ENCODE measurements around the gene SCRN1. TPM values are rescaled to one million over a fixed set of nuclear protein-coding genes. Genes with fewer than 3 reads are reported as not detected.
"Not testable (repeated sequence)": the region's sequence is repeated elsewhere in the genome, so short reads cannot be mapped to it uniquely, and the experiment has no call there.

Gene SCRN1
- total RNA-seq, 1 donor from 2014 or later = 95.5 TPM

DNA sequence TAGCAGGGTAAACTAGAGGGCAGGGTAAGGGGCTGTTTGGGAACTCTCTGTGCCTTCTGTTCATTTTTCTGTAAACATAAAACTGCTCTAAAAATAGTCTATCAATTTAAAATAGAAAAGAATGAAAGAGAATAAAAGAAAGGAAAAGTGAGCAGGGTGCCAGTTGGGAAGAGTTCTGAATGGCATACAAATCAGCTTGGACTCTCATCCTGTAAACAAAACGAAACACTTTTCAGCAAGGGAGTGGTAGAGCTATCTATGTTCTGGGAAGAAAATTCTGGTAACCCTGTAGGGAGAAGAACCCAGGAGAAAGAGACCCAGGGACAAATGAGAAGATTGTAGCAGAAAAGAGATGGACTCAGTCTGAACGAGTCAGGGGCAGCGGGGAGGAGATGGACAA is 24.6 kb downstream of the SCRN1 start:
- DNase-seq = no peak

DNA sequence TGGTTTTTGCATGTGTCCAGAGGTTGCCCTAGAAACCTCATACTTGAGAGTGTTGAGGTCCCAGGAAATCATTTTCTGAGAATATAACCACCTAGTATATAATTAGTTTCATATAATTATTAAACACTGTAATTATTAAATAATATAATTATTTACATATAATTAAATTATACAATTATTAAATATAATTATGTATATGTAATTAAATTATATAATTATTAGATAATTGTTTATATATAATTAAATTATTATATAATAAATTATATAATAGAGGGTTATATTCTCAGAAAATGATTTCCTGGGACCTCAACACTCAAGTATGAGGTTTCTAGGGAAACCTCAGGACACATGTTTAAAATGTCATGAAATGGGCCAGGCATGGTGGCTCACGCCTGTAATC is 27.6 kb downstream of the SCRN1 start:
- DNase-seq = no peak

DNA sequence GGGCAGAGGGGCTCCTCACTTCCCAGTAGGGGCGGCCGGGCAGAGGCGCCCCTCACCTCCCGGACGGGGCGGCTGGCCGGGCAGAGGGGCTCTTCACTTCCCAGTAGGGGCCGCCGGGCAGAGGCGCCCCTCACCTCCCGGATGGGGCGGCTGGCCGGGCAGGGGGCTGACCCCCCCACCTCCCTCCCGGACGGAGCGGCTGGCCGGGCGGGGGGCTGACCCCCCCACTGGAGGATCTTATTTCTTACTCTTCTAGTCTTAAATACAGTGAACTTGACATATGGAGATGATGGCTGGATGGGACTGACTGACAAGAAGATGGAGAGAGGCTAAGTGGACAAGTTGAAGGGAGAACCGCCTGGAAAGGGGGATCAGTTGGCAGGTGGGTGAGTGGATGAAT is 28.0 kb downstream of the SCRN1 start:
- not testable (repeated sequence) for DNase-seq

DNA sequence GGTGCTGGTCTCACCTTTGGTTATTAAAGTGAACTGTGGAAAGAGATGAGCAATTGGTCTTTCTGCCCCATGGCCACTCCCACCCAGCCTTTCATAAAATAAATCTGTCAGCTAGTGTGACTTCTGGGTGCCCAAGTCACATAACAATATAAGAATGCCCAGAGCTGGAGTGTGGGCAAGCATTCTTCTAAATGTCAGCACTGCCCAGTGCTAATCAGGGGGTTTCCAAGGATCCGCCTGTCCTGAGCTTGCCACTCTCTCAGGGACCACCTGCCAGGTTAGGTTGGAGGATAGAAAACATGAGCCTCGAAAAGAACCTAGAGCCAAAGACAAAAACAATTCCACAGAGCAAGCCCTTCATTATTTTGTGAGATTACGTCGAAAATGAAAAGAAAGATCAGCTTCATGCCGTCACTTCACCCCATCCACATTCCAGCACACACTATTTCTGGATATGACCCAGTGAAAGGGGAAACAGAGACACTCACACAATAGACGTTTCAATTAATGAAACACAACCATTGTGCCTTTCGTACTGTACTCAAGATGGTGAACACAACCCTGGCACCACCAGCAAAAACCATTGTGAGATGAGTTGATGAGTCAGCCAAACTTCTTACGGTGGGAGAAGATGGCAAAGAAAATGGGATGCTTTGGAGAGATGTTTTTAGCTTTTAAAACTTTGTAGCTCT is 30.8 kb downstream of the SCRN1 start:
- no peak for DNase-seq

DNA sequence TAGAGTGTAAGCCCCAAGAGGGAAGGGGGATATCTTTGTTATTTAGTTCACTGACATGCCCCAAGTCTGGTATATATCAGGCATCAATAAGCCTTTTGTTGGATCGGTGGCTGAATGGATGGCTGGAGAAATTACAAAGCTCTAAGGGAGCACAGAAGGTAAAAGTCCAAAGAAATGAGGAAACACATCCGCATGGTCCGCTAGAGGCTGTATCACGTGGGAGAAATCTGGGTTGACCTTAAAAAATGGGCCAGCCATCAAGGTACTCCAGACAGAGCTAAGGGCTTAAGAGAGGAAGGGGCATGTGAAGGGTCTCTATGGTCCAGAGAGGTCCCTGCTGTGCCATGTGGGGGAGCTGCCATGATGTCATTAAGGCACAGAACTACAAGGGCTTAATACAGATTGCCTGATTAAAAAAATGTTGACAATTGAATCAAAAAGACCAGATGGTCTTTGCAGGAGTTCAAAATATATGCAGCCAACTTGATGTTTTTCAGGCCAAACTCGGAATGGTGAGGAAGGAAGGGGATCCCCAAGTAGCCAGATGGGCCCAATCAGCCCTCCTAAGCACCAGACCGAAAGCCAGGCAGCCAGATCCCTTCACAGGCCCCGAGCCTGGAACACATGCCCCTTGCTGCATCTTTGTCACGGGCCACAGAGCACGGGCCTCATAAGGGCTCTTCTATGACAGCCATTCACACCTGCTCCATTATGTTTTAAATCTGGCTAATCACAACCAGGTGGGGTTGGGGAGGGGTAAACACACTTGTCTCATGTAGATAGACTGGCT is 31.9 kb downstream of the SCRN1 start:
- no peak for DNase-seq

DNA sequence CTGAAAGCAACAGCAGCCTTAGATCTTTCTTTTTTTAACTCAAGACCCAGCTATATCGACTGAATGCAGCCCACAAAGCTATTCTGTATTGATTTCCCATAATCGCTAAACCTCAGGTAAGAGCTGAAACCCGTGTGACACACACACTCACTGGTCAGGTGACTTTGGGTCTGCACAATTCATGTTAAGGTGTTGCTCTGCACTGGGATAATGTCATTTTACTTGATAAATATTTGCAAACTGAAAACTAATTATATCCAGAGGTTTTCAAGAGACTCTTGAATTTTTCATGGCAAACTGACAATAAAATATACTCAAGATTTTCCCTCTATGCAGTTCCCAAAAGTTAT is 33.1 kb downstream of the SCRN1 start:
- no peak for DNase-seq

DNA sequence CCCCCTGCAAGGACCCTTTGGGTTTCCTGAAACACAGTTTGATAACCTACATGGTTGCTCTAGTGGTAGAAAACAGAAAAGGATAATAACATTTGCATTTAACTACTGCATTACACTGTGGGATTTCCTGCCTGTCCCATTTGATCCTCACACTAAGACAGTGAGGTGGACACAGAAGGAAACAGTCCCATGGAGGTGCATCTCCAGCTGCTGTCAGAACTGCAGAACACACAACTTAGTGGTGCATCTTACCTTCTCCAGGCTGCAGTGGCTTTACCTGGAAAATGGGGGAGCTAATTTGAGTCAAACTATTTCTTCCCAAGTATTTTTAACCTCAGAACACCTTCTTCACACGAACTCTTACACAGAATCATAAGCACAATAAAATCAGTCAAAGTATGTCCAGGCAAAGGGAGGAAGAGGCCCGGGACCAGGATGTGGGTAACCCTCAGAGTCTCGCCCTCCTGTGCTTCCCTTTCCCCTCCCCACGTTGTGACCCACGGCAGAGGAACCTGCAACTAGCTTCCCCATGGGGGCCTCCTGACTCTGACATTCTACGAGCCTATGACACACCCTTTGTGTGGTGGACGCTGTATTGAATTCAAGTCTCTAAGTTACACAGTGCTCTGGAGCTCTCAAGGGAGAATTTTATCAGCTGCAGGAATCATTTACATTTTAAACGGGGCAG is 33.7 kb downstream of the SCRN1 start:
- DNase-seq = peak; percentile 15

DNA sequence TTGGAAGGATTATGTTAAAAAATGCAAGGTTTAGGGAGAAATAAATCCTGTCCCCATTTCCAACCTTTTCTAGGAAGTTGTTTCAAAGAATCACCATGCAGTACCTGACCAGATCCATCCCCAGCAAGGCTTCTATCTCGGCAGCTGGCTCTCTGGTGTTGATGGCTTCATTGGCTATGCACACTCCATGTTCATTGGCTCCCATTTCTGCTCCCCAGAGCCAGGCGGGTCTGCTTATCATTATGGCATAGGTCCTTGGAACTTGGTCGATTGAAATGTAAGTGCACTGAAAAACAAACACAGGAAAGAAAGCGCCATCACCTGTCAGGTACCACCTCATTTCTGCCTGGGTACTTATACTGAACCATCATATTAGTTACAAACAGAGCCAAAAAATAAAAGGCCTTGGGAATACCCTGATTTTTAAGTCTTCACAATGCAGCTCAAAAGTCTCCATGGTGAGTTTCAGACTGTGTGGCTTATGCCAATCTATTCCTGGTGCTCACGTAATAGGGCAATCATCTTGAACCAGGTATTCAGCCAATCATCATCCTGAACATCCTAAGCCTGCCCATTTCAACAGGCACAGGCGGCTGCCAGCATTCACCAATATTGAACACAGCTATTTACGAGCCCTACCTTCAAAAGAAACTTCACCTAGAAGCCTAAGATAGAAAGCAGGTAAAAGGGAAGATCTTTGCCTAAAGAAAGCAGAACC is 34.4 kb downstream of the SCRN1 start:
- DNase-seq = no peak

DNA sequence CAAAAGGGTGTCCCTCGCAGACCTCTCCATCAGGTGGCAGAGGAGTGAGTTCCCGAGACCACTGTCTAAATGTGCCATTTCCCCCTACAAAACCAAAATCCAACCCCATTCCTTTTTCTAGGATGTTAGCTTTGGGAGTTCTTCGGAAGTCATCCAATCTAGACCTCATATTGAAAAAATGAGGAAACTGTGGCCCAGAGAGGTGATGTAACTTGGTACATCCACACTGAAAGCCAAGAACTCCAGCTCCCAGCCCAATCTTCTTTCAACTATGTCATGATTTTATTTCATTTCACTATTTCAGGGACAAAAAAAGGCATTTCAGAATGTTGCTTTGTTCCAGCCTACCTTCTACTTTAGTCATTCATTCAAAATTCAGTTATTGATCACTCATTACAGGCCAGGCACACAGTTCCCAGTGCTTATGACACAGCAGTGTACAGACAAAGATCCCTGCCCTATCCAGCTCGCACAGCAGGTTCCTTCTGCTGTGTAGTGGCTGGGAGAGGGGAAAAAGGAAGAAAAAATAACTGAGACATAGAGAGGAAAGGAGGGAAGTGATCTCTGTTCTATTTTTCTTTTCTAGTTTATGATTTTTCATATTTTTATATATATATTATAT is 35.8 kb downstream of the SCRN1 start:
- no peak for DNase-seq

DNA sequence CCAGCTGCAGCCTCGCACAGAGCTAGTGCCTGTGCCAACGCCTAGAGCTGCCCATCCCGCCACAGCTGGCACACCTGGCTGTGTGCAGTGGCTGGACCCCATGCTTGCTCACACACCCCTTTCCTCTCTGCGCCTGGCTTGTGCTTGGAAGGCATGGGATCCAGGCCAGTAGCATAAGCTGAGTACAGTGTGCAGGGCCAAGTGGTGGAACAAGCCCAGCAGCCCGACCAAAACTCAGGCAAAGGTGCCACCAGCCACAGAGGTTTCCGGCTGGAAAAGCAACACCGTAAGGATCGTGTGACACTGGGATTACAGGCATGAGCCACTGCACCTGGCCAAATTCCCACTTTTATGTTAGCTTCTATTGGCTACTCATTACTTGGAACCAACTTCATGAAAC is 38.4 kb downstream of the SCRN1 start:
- no peak for DNase-seq

DNA sequence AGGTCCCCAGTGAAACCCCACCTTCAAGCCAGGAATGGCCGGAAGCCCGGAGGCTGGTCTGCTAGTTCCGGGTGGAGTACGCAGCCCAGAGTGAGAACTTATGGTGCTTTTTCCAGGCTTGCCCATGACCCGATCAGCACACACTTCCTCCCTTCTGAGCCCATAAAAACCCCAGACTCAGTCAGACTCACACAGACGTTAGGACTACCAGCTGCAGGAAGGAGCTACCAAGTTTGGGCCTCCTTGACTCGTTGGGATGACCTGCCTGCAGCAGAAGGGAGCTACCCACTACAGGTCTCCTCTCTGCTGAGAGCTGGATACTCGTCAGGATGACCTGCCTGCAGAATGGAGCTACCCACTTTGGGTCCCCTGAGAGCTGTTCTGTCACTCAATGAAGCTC is 39.1 kb downstream of the SCRN1 start:
- DNase-seq = no peak

DNA sequence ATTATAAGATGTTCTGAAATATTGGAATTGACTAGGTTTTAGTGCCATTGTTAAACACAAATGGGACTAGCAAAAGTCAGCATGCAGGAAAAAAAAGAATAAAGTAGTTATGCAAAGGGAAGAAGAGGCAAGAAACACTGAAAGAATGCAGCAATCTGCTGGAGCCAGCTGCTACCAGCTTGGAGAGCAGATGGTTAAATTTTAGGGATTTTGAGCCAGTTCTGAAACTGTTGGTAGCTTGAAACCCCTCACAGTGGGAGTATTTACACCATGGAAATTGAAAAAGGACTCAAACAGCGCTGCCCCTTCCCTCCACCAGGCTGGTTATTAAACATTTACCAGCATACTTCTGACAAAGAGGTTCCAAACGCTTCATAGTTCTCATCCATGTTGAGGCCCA is 41.0 kb downstream of the SCRN1 start:
- no peak for DNase-seq

DNA sequence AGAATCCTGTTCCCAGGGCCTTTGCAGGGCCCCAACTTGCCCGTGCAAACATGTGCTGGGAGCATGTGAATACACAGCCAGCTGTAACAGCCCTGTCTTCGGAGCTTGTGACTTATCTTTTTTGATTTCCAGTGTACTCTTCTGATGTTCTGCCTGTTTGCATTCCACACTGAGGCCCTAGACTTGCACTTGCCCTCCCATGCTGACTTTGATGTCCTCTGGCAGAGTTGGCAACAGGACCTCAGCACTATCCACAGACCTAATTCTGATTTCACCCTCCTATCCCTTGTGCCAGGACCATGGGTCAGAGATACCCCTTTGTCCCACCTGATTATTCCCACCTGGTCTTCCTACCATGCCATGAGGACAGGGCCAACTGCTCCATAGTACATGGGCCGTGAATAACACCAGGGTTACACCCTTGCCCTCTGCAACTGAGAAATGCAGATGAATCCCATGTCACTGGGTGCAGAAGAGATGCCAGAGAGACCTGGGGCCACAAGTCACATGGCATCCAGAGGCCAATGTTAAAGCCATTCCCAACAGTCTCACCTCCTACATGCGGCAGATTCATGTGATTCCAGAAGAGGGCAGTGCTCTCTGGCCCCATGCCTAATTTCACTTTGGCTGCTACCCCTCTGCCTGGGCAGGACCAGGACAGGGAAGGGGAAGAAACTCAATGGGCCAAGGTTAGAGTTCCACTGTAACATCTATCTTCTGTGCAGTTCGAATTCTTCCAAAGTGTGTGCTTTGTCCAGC is 43.0 kb downstream of the SCRN1 start:
- peak; percentile 70 for DNase-seq

DNA sequence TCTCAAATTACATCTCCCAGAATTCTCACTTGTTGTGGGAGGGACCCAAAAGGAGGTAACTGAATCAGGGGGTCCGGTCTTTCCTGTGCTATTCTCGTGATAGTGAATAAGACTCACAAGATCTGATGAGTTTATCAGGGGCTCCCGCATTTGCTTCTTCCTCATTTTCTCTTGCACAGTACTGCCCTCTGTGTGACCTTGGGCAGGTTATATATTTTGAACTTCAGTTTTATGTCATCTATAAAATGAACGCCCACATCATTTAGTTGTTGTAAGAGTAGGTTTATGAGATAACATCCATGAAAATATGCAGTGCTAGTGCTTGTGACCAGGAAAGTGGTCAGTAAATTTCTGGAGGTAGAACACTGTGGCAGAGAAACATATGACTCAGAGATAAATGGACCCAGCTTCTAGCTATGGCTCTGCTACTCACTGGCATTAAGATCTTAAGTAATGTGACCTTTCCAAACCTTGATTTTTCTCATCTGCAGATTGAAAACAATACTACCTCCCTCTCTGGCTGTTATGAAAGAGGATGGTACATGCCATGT is 44.3 kb downstream of the SCRN1 start:
- DNase-seq = no peak

DNA sequence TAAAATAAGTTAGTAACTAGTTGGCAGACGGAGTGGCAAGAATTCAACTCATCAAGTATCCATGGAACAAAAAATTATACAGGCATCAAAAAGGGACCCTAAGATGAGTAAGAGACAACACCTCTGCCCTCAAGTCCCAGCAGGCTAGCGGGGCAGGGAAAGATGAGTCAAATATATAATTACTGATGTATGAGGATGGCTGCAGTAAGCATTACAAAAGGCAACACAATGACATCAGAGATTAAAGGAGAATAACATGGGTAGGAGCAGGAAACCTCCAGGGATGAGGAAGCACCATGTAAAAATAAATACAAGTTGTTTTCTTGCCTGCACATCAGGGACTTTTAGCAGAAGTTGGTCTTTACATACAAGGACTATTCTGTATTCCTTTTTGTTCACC is 49.4 kb downstream of the SCRN1 start:
- DNase-seq = no peak

DNA sequence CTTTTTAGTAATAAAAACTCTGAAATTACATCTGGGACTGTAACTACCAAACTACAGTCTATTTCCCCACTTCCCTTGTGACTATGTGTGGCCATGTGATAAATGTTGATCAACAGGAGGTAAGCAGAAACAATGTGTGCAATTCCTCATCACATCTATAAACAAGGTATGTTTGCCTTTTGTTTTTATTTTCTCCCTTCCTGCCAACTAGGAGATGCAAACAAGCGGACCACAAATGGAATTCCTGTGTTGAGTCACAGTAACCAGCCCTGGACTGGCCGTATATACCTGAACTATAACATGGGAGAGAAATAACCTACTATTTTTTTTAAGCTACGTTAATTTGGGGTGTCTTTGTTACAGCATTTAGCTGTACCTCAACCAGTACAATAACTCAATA is 52.5 kb downstream of the SCRN1 start:
- no peak for DNase-seq

DNA sequence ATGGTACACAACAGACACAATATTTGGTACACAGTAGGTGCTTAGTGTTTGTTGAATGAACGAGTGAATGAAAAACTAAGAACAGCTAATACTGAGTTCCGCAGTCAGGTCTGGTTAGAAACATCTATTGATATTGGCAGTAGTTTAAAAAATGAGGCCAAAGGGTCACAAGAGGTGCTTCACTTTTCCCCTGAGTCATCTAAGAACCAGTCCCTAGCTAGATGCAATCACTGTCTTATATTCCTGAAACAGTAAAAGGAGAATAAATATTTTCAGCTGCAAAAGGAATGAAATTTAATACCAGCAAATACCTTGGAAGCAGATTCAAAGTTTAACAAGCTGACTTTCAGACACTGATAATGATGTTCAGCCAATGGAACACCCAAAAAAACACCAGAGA is 54.5 kb downstream of the SCRN1 start:
- no peak for DNase-seq

DNA sequence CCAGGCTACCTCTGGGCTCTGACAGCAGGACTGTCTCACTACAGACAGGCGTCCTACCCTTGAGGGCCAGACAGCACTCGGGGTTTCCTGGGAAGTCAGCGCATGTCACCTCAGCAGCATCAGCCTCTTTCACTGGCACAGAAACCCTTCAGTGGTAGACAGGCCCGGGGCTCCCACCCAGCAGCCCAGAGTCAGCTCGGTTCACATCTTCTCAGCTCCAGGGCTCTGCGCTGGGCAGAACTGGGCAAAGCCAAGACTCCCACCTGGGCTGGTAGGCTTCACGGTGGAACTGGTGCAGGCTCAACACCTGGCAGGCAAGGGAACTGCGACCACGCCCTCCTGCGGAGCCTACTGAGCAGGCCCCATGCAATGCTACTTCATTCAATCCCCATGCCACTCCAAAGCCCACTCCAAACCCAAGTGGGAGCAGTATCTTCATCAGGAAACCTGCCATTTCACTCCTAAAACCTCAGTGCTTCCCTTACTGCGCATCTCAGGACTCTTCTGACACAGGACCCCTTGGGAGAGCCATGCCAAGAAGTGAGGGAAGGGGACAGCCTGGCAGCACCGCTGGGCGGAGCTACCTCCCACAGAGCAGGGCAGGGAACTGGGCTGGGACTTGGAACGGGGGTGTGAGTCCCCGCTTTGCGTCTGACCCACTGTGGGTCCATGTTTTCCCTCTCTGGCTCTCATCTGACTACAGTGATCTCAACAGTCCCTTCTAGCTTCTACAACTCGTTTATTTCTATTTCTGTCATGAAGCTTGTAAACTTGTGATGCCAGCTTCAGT is 60.4 kb downstream of the SCRN1 start:
- DNase-seq = no peak

DNA sequence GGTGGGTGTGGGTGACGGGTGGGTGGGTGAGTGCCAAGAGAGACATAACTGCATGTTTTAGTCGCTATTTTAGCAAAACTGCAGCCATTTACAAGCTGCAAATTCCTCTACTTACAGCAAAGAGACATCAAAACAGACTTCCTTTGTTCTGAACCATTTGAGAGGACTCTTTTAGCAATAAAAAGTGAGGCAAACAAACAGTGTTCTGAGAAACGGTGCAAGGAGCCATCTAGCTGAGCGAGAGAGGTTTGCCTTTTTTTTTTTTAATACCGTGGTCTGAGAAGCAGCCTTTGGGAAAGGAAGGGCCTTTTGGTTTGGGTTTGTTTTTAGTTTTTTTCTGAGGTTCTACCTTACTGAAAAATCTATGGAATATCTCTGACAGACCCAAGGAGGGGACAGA is 62.9 kb downstream of the SCRN1 start:
- DNase-seq = no peak

DNA sequence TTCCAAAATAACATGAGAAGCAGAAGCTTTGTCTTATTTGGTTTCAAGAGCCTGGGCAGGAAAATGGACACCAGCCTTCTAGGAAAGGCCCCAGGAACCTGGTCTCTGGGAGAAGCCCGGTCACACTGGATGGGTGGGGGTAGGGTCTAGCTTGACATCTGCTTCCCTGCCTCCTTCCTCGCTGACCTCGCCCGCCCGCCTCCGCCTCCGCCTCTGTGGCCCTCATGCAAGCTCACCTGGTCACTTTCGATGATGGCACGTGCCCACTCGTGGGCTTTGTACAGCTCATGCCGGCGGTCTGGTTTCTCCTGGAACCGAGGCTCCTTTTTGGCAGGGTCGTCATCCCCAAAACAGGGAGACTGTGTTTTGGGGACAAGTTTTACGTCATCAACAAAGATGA is 63.4 kb downstream of the SCRN1 start:
- DNase-seq = no peak

DNA sequence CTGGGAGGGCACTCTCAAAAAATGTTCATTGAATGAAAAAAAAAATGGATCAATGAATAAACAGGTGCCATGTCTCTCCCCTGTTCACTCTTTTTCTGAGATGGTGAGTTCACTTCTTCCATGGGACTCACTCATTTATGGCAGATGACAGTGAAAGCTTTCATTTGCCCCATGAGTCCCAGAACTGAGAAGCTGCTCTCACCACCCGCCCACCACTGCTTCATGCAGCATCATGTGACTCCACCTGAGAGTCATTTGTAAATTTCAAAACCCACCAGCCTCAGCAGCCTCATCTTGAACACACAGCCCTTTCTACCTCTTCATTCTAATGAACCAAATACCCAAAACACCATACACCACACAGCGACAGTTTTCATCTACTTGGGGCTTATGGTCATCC is 64.9 kb downstream of the SCRN1 start:
- DNase-seq = no peak

Measured in dermis blood vessel endothelial cell (primary cell).